IMR-90 (cell line): ENCODE measurements around the gene KRI1. TPM values are rescaled to one million over a fixed set of nuclear protein-coding genes. Genes with fewer than 3 reads are reported as not detected.

ENCODE experiments used
- ATAC-seq: fragments of 200-7000 bp; cut with Tn5 transposase; 2 replicates; pipeline ENCODE4 v1.9.1; 2020; ENCODE audit warnings: low read depth, mild to moderate bottlenecking, moderate library complexity
- BruUV-seq: library from RNA; stranded (reverse); fragments of 400-500 nt; replicated peaks from 2 replicates; lab custom pipeline; 2021; lab: Mats Ljungman, UMichigan
- CTCF ChIA-PET: fragments of 300-600 bp; formaldehyde crosslinking; extraction: SDS; loops from one replicate; lab custom pipeline; 2021; ENCODE audit warnings: antibody characterized with exemption; lab: Yijun Ruan, JAX
- POLR2A ChIA-PET: fragments of 300-600 bp; sonication (Branson Sonifier 250); formaldehyde crosslinking; loops from one replicate; lab custom pipeline; 2022; ENCODE audit warnings: antibody characterized with exemption; ENCODE audit not compliant: unreplicated experiment; lab: Charles Lee
- DNase-seq: peaks from one replicate; pipeline ENCODE4 v3.0.0; 2013
- H2AFZ ChIP-seq: replicated peaks from 2 replicates; pipeline ENCODE3; 2013; ENCODE audit warnings: low read length, mild to moderate bottlenecking; ENCODE audit not compliant: poor library complexity
- H2AK5ac ChIP-seq: 2 replicates; pipeline ENCODE4 v1.6.1; 2013; ENCODE audit warnings: low read depth, low read length, inconsistent platforms
- H2AK9ac ChIP-seq: replicated peaks from 2 replicates; pipeline ENCODE3; 2013; ENCODE audit warnings: mild to moderate bottlenecking, low read depth, low read length, moderate library complexity; ENCODE audit not compliant: poor library complexity
- H2BK120ac ChIP-seq: 2 replicates; pipeline ENCODE4 v1.6.1; 2013; ENCODE audit warnings: low read depth, low read length, inconsistent platforms
- H2BK15ac ChIP-seq: 3 replicates; pipeline ENCODE4 v1.6.1; 2013; ENCODE audit warnings: low read depth, low read length, inconsistent platforms
- H2BK20ac ChIP-seq: 2 replicates; pipeline ENCODE4 v1.6.1; 2013; ENCODE audit warnings: low read depth, mild to moderate bottlenecking, inconsistent platforms, low read length, moderate library complexity
- H2BK5ac ChIP-seq: 2 replicates; pipeline ENCODE4 v1.6.1; 2013; ENCODE audit warnings: mild to moderate bottlenecking, low read depth, low read length, inconsistent platforms; ENCODE audit not compliant: poor library complexity, severe bottlenecking
- H3K14ac ChIP-seq: replicated peaks from 2 replicates; pipeline ENCODE4 v1.6.1; 2013; ENCODE audit warnings: low read depth, low read length, inconsistent platforms
- H3K18ac ChIP-seq: 2 replicates; pipeline ENCODE4 v1.6.1; 2013; ENCODE audit warnings: low read depth, low read length, control low read depth
- H3K23ac ChIP-seq: 2 replicates; pipeline ENCODE4 v1.6.1; 2013; ENCODE audit warnings: low read depth, low read length, inconsistent platforms
- H3K27ac ChIP-seq: 2 replicates; pipeline ENCODE4 v1.5.1; 2013; ENCODE audit warnings: mild to moderate bottlenecking, control low read depth, low read length; ENCODE audit not compliant: insufficient read depth
- H3K27me3 ChIP-seq: 2 replicates; pipeline ENCODE4 v1.6.1; 2013; ENCODE audit warnings: low read length; ENCODE audit not compliant: control insufficient read depth, insufficient read depth
- H3K36me3 ChIP-seq: 2 replicates; pipeline ENCODE4 v1.6.1; 2013; ENCODE audit warnings: low read length, mixed read lengths; ENCODE audit not compliant: control insufficient read depth, insufficient read depth
- H3K4ac ChIP-seq: 2 replicates; pipeline ENCODE4 v1.6.1; 2013; ENCODE audit warnings: low read depth, low read length, inconsistent platforms
- H3K4me1 ChIP-seq: 2 replicates; pipeline ENCODE4 v1.6.1; 2013; ENCODE audit warnings: low read length, mixed read lengths; ENCODE audit not compliant: control insufficient read depth, insufficient read depth
- H3K4me2 ChIP-seq: 2 replicates; pipeline ENCODE4 v1.6.1; 2013; ENCODE audit warnings: low read depth, mild to moderate bottlenecking, control low read depth, low read length, moderate library complexity
- H3K4me3 ChIP-seq: 2 replicates; pipeline ENCODE4 v1.5.1; 2013; ENCODE audit warnings: low read depth, mild to moderate bottlenecking, control low read depth, low read length, moderate library complexity; ENCODE audit not compliant: insufficient read depth
- H3K56ac ChIP-seq: 2 replicates; pipeline ENCODE4 v1.6.1; 2013; ENCODE audit warnings: low read length, inconsistent platforms; ENCODE audit not compliant: insufficient read depth; ENCODE audit errors: extremely low read depth
- H3K79me1 ChIP-seq, 2 experiments: 2 replicates each; pipeline ENCODE4 v1.6.1; 2013; ENCODE audit warnings: low read length in 2 of 2, inconsistent platforms in 1 of 2, low read depth in 1 of 2
- H3K9ac ChIP-seq: 2 replicates; pipeline ENCODE4 v1.6.1; 2013; ENCODE audit warnings: low read depth, low read length, control low read depth
- H3K9me1 ChIP-seq: 2 replicates; pipeline ENCODE4 v1.6.1; 2013; ENCODE audit warnings: low read length, inconsistent platforms; ENCODE audit not compliant: insufficient read depth
- H3K9me3 ChIP-seq: 2 replicates; pipeline ENCODE4 v1.6.1; 2013; ENCODE audit warnings: low read length; ENCODE audit not compliant: control insufficient read depth, insufficient read depth
- H4K20me1 ChIP-seq: 2 replicates; pipeline ENCODE4 v1.6.1; 2013; ENCODE audit warnings: low read length, inconsistent platforms; ENCODE audit not compliant: insufficient read depth
- H4K5ac ChIP-seq: 2 replicates; pipeline ENCODE4 v1.6.1; 2013; ENCODE audit warnings: mild to moderate bottlenecking, low read depth, low read length, control low read depth
- H4K8ac ChIP-seq, 2 experiments: 2 replicates each; pipeline ENCODE4 v1.6.1; 2013; ENCODE audit warnings: low read depth in 2 of 2, low read length in 2 of 2, control low read depth in 1 of 2, inconsistent platforms in 1 of 2
- H4K91ac ChIP-seq: 2 replicates; pipeline ENCODE4 v1.6.1; 2013; ENCODE audit warnings: low read depth, low read length, inconsistent platforms; ENCODE audit not compliant: insufficient read depth
- BHLHE40 ChIP-seq: fragments of 150-350 bp; IDR thresholded peaks from 2 replicates; pipeline ENCODE4 v1.6.1; 2016; ENCODE audit warnings: mild to moderate bottlenecking, low read depth, low read length
- CEBPB ChIP-seq: IDR thresholded peaks from 2 replicates; pipeline ENCODE4 v1.6.1; 2012; ENCODE audit warnings: low read depth, low read length, improper control_type of control experiment
- CHD1 ChIP-seq: IDR thresholded peaks from 2 replicates; pipeline ENCODE4 v1.6.1; 2012; ENCODE audit warnings: low read depth, low read length, improper control_type of control experiment
- FOS ChIP-seq: fragments of 150-350 bp; IDR thresholded peaks from 2 replicates; pipeline ENCODE4 v1.6.1; 2016; ENCODE audit warnings: low read depth, low read length
- MAFK ChIP-seq: IDR thresholded peaks from 2 replicates; pipeline ENCODE4 v1.6.1; 2012; ENCODE audit warnings: low read depth, low read length, improper control_type of control experiment
- MAZ ChIP-seq: IDR thresholded peaks from 2 replicates; pipeline ENCODE4 v1.6.1; 2012; ENCODE audit warnings: low read depth, mild to moderate bottlenecking, low read length, improper control_type of control experiment, moderate library complexity, borderline replicate concordance
- MXI1 ChIP-seq: IDR thresholded peaks from 2 replicates; pipeline ENCODE4 v1.6.1; 2012; ENCODE audit warnings: low read depth, mild to moderate bottlenecking, low read length, moderate library complexity, borderline replicate concordance
- NFE2L2 ChIP-seq: fragments of 150-350 bp; IDR thresholded peaks from 2 replicates; pipeline ENCODE4 v1.6.1; 2016; ENCODE audit warnings: low read depth, mild to moderate bottlenecking, low read length
- POLR2A ChIP-seq: IDR thresholded peaks from 2 replicates; pipeline ENCODE4 v1.6.1; 2012; ENCODE audit warnings: mild to moderate bottlenecking, low read depth, low read length
- RAD21 ChIP-seq: IDR thresholded peaks from 2 replicates; pipeline ENCODE4 v1.6.1; 2012; ENCODE audit warnings: low read length, improper control_type of control experiment
- RCOR1 ChIP-seq: IDR thresholded peaks from 2 replicates; pipeline ENCODE4 v1.6.1; 2012; ENCODE audit warnings: mild to moderate bottlenecking, low read length, improper control_type of control experiment; ENCODE audit not compliant: insufficient replicate concordance
- RFX5 ChIP-seq: IDR thresholded peaks from 2 replicates; pipeline ENCODE4 v1.8.0; 2012; ENCODE audit warnings: low read depth, mild to moderate bottlenecking, low read length, moderate library complexity
- SMC3 ChIP-seq: fragments of 150-350 bp; IDR thresholded peaks from 2 replicates; pipeline ENCODE4 v1.6.1; 2016; ENCODE audit warnings: low read depth, mild to moderate bottlenecking, antibody characterized with exemption, low read length, moderate library complexity
- WGBS, 2 experiments: methylation state at CpG; one replicate each; pipeline versions ENCODE4 v1.1.5 to v1.1.7; 2013; ENCODE audit warnings: missing lambda C conversion rate in 2 of 2; ENCODE audit not compliant: insufficient read length in 1 of 2; ENCODE audit errors: extremely low coverage in 2 of 2; 5-methylcytosine and 5-hydroxymethylcytosine counted together
- dilution Hi-C: fragments of 300-500 bp; cut with HindIII; formaldehyde crosslinking; loops from one replicate; pipeline ENCODE4 v1.14.3; 2018; ENCODE audit warnings: low sequenced_read_pairs; ENCODE audit not compliant: unreplicated experiment
- in situ Hi-C: fragments of 300-500 bp; cut with MboI; formaldehyde crosslinking; loops from 3 replicates; pipeline ENCODE4 v1.14.3; 2019; ENCODE audit warnings: low sequenced_read_pairs, inconsistent platforms, mixed read lengths
- intact Hi-C: fragments of 100-400 bp; cut with micrococcal nuclease; formaldehyde crosslinking; loops from 2 replicates; pipeline ENCODE4 v1.10.0; 2022
- polyA plus RNA-seq, 3 experiments: library from polyadenylated mRNA; depleted of rRNA; stranded (reverse); fragments of >200 nt; gene quantifications; 2 replicates each; pipeline ENCODE4 v1.2.3, GENCODE V29; 2012; ENCODE audit warnings: low replicate concordance in 1 of 3
- total RNA-seq: library from RNA; depleted of rRNA; stranded (reverse); fragments of >200 nt; gene quantifications from 2 replicates; pipeline ENCODE4 v1.2.3, GENCODE V29; 2012
- TF ChIP-seq, protein P1 (sequence below): conservative IDR thresholded peaks from 2 replicates; pipeline ENCODE4 v1.5.1; 2012; ENCODE audit warnings: mild to moderate bottlenecking, low read depth, low read length, improper control_type of control experiment
- TF ChIP-seq, protein P2 (sequence below): fragments of 150-350 bp; IDR thresholded peaks from 2 replicates; pipeline ENCODE4 v1.6.1; 2016; ENCODE audit warnings: low read depth, mild to moderate bottlenecking, low read length, moderate library complexity, borderline replicate concordance
- TF ChIP-seq, protein P3 (sequence below): fragments of 150-350 bp; IDR thresholded peaks from 2 replicates; pipeline ENCODE4 v1.6.1; 2017; ENCODE audit warnings: mild to moderate bottlenecking, antibody characterized with exemption, low read length, low read depth

The KRI1 gene
- total and polyA plus RNA-seq, 2 of the 4 experiments (the other 2 are of a cell fraction), result 5.7 to 13.3 TPM

DNA sequence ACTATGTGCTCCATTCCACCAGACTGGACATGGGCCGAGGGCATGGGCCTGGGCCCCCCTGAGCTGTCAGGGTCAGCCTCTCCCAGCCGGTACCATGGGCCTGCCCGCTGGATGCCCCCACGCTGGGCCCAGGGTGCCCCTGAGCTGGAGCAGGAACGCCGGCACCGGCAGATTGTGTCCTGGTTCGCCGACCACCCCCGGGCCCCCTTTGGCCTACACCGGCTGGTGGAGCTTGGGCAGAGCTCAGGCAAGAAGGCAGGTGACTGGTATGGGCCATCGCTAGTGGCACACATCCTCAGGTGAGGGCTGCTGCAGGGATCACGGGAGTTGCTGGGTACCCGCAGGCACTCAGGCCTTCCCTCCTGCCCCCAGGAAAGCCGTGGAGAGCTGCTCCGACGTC, 19.0 kb downstream of the KRI1 start:
- Histone ChIP-seq H3K9ac (no peak overlapping the region), H2BK15ac (no peak overlapping the region), H3K4me3 (no peak overlapping the region), H3K4ac (no peak overlapping the region), H3K14ac (no peak overlapping the region), H3K18ac (no peak overlapping the region), H4K91ac (no peak overlapping the region), H3K23ac (no peak overlapping the region), H2AFZ (no peak overlapping the region), H4K20me1 (peaks cover 10% of the 10 kb centered on the region), H2BK20ac (no peak overlapping the region), H2AK9ac (no peak overlapping the region), H2BK120ac (no peak overlapping the region), H3K79me1 (peaks cover 20 to 44% of the 10 kb centered on the region in 2 experiments), H2AK5ac (no peak overlapping the region), H3K27me3 (no peaks in the 10 kb centered on the region), H3K9me3 (no peaks in the 10 kb centered on the region), H4K5ac (no peak overlapping the region), H4K8ac (no peak overlapping the region), H3K4me2 (no peak overlapping the region), H3K9me1 (peaks cover 13% of the 10 kb centered on the region; the same call in 1 of the 2 replicates), H2BK5ac (no peak overlapping the region), H3K27ac (no peak overlapping the region), H3K36me3 (peaks cover 32% of the 10 kb centered on the region), H3K56ac (no peak overlapping the region), H3K4me1 (peaks cover 5% of the 10 kb centered on the region; the same call in 1 of the 2 replicates)
- intact Hi-C loops (no loop called here), dilution Hi-C loops (no loop called here), in situ Hi-C loops (no loop called here)
- no TSS peak for BruUV-seq
- ChIA-PET CTCF (no interaction called here), POLR2A (no interaction called here)
- DNase-seq (no peak), ATAC-seq (no peak)
- TF ChIP-seq SMC3, result no peak
- no peak for TF ChIP-seq FOS
- TF ChIP-seq MAFK, result no peak
- TF ChIP-seq BHLHE40, result no peak
- no peak for TF ChIP-seq POLR2A
- TF ChIP-seq MXI1, result no peak
- TF ChIP-seq RCOR1, result no peak
- TF ChIP-seq RFX5, result no peak
- TF ChIP-seq CEBPB, result no peak
- TF ChIP-seq, protein P1, sequence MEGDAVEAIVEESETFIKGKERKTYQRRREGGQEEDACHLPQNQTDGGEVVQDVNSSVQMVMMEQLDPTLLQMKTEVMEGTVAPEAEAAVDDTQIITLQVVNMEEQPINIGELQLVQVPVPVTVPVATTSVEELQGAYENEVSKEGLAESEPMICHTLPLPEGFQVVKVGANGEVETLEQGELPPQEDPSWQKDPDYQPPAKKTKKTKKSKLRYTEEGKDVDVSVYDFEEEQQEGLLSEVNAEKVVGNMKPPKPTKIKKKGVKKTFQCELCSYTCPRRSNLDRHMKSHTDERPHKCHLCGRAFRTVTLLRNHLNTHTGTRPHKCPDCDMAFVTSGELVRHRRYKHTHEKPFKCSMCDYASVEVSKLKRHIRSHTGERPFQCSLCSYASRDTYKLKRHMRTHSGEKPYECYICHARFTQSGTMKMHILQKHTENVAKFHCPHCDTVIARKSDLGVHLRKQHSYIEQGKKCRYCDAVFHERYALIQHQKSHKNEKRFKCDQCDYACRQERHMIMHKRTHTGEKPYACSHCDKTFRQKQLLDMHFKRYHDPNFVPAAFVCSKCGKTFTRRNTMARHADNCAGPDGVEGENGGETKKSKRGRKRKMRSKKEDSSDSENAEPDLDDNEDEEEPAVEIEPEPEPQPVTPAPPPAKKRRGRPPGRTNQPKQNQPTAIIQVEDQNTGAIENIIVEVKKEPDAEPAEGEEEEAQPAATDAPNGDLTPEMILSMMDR, result no peak
- TF ChIP-seq, protein P2, sequence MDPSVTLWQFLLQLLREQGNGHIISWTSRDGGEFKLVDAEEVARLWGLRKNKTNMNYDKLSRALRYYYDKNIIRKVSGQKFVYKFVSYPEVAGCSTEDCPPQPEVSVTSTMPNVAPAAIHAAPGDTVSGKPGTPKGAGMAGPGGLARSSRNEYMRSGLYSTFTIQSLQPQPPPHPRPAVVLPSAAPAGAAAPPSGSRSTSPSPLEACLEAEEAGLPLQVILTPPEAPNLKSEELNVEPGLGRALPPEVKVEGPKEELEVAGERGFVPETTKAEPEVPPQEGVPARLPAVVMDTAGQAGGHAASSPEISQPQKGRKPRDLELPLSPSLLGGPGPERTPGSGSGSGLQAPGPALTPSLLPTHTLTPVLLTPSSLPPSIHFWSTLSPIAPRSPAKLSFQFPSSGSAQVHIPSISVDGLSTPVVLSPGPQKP, result no peak
- TF ChIP-seq, protein P3, sequence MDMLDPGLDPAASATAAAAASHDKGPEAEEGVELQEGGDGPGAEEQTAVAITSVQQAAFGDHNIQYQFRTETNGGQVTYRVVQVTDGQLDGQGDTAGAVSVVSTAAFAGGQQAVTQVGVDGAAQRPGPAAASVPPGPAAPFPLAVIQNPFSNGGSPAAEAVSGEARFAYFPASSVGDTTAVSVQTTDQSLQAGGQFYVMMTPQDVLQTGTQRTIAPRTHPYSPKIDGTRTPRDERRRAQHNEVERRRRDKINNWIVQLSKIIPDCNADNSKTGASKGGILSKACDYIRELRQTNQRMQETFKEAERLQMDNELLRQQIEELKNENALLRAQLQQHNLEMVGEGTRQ, result no peak
- no peak for TF ChIP-seq CHD1
- TF ChIP-seq MAZ, result no peak
- no peak for TF ChIP-seq NFE2L2
- TF ChIP-seq RAD21, result no peak
- 93% methylated on average over 7 of the region's 17 CpGs; no CpG with 5 or more reads in 1 of the 2 experiments for WGBS, 2 experiments
